H1 (cell line): ENCODE measurements around the gene FAM83F. TPM values are rescaled to one million over a fixed set of nuclear protein-coding genes. Genes with fewer than 3 reads are reported as not detected.
"Not testable (repeated sequence)": the region's sequence is repeated elsewhere in the genome, so short reads cannot be mapped to it uniquely, and the experiment has no call there.

Experiments used
- CTCF ChIA-PET: fragments of 300-600 bp; sonication (Branson Sonifier 250); formaldehyde crosslinking; loops from one replicate; lab custom pipeline; 2021; ENCODE audit not compliant: partially characterized antibody; lab: Charles Lee
- POLR2A ChIA-PET: fragments of 300-600 bp; sonication (Branson Sonifier 250); formaldehyde crosslinking; loops from one replicate; lab custom pipeline; 2021; ENCODE audit warnings: inconsistent platforms; ENCODE audit not compliant: partially characterized antibody; lab: Charles Lee
- DNase-seq, 2 experiments: peaks; one replicate each; pipeline versions ENCODE4 v3.0.0 to v3.0.0-alpha.2; 2010 to 2022; ENCODE audit warnings: low spot score in 2 of 2, low read depth in 1 of 2, mixed read lengths in 1 of 2
- FAIRE-seq: peaks from 2 replicates; lab custom pipeline; 2011; peaks lifted over from hg19 to GRCh38; lab: Jason Lieb, UNC
- H2AFZ ChIP-seq: 2 replicates; pipeline ENCODE4 v1.8.1; 2012; ENCODE audit warnings: low read length, inconsistent platforms
- H2AK5ac ChIP-seq: 2 replicates; pipeline ENCODE4 v1.6.1; 2013; ENCODE audit warnings: low read depth, low read length
- H2BK120ac ChIP-seq: replicated peaks from 2 replicates; pipeline ENCODE3; 2013; ENCODE audit warnings: low read depth, low read length, inconsistent platforms
- H2BK12ac ChIP-seq: 2 replicates; pipeline ENCODE4 v1.6.1; 2013; ENCODE audit warnings: low read depth, low read length
- H2BK15ac ChIP-seq: 2 replicates; pipeline ENCODE4 v1.6.1; 2013; ENCODE audit warnings: low read length
- H2BK20ac ChIP-seq: 2 replicates; pipeline ENCODE4 v1.6.1; 2013; ENCODE audit warnings: low read length
- H2BK5ac ChIP-seq: 2 replicates; pipeline ENCODE4 v1.6.1; 2013; ENCODE audit warnings: low read depth, low read length
- H3K14ac ChIP-seq: 2 replicates; pipeline ENCODE4 v1.6.1; 2013; ENCODE audit warnings: inconsistent platforms; ENCODE audit not compliant: insufficient read length
- H3K18ac ChIP-seq: 2 replicates; pipeline ENCODE4 v1.6.1; 2013; ENCODE audit warnings: low read length; ENCODE audit errors: extremely low read depth
- H3K23ac ChIP-seq: 2 replicates; pipeline ENCODE4 v1.6.1; 2013; ENCODE audit warnings: inconsistent platforms; ENCODE audit not compliant: insufficient read length
- H3K23me2 ChIP-seq: 2 replicates; pipeline ENCODE4 v1.6.1; 2013; ENCODE audit warnings: low read depth, low read length
- H3K27ac ChIP-seq: 2 replicates; pipeline ENCODE4 v1.6.1; 2011; ENCODE audit warnings: low read depth, low read length, inconsistent platforms
- H3K27me3 ChIP-seq, 4 experiments: replicated peaks in 1 of 4; 1 replicate in 1 of 4; 2 replicates in 3 of 4; pipeline versions ENCODE4 v1.6.1 to v1.8.1; 2011 to 2013; ENCODE audit warnings: low read length in 3 of 4, mild to moderate bottlenecking in 3 of 4, inconsistent platforms in 2 of 4, mixed read lengths in 2 of 4, moderate library complexity in 1 of 4; ENCODE audit not compliant: control insufficient read depth in 3 of 4, insufficient read depth in 3 of 4; ENCODE audit errors: extremely low read depth in 1 of 4
- H3K36me3 ChIP-seq, 4 experiments: 2 replicates each; pipeline versions ENCODE4 v1.6.1 to v1.8.1; 2011 to 2013; ENCODE audit warnings: mild to moderate bottlenecking in 4 of 4, low read length in 3 of 4, moderate library complexity in 2 of 4, control low read depth in 1 of 4, inconsistent platforms in 1 of 4; ENCODE audit not compliant: insufficient read depth in 4 of 4, control insufficient read depth in 2 of 4
- H3K4ac ChIP-seq: replicated peaks from 2 replicates; pipeline ENCODE3; 2013; ENCODE audit warnings: low read length, low read depth, mixed read lengths, inconsistent platforms; ENCODE audit not compliant: insufficient read length
- H3K4me1 ChIP-seq, 4 experiments: replicated peaks in 1 of 4; 1 replicate in 1 of 4; 2 replicates in 3 of 4; pipeline versions ENCODE4 v1.6.1 to v1.8.1; 2011 to 2013; ENCODE audit warnings: low read length in 3 of 4, inconsistent platforms in 2 of 4, mixed read lengths in 1 of 4; ENCODE audit not compliant: insufficient read depth in 4 of 4, control insufficient read depth in 3 of 4
- H3K4me2 ChIP-seq, 2 experiments: 2 replicates each; pipeline versions ENCODE4 v1.6.1 to v1.8.1; 2011 to 2013; ENCODE audit warnings: low read depth in 2 of 2, low read length in 2 of 2, control low read depth in 1 of 2, inconsistent platforms in 1 of 2, mild to moderate bottlenecking in 1 of 2; ENCODE audit not compliant: insufficient read depth in 1 of 2
- H3K4me3 ChIP-seq, 4 experiments: fragments of 200-600, 300-600 bp in 1 of 4; sonication (generic), shearing (Covaris generic), sonication (Bioruptor Twin) in 1 of 4; 2 replicates each; pipeline versions ENCODE4 v1.5.1 to v1.8.1; 2011 to 2016; ENCODE audit warnings: low read length in 4 of 4, low read depth in 3 of 4, control low read depth in 2 of 4, inconsistent platforms in 2 of 4, mild to moderate bottlenecking in 2 of 4, mixed read lengths in 1 of 4, moderate library complexity in 1 of 4; ENCODE audit not compliant: insufficient read depth in 2 of 4; ENCODE audit errors: extremely low read depth in 1 of 4
- H3K56ac ChIP-seq: replicated peaks from 2 replicates; pipeline ENCODE3; 2013; ENCODE audit warnings: low read depth, mild to moderate bottlenecking, mixed read lengths, low read length, inconsistent platforms; ENCODE audit not compliant: insufficient read length
- H3K79me1 ChIP-seq: 2 replicates; pipeline ENCODE4 v1.6.1; 2013; ENCODE audit warnings: low read depth, low read length, control low read depth
- H3K79me2 ChIP-seq, 2 experiments: 2 replicates each; pipeline versions ENCODE4 v1.6.1 to v1.8.1; 2012 to 2013; ENCODE audit warnings: low read length in 2 of 2, mild to moderate bottlenecking in 2 of 2, inconsistent platforms in 1 of 2; ENCODE audit not compliant: insufficient read depth in 2 of 2, control insufficient read depth in 1 of 2
- H3K9ac ChIP-seq, 4 experiments: replicated peaks in 1 of 4; 1 replicate in 1 of 4; 2 replicates in 3 of 4; pipeline versions ENCODE4 v1.6.1 to v1.8.1; 2011 to 2013; ENCODE audit warnings: low read depth in 3 of 4, low read length in 3 of 4, control low read depth in 2 of 4, mild to moderate bottlenecking in 2 of 4, moderate library complexity in 2 of 4, inconsistent platforms in 1 of 4; ENCODE audit errors: extremely low read depth in 1 of 4
- H3K9me3 ChIP-seq, 2 experiments: 2 replicates each; pipeline versions ENCODE4 v1.6.1 to v1.8.1; 2012 to 2013; ENCODE audit warnings: mild to moderate bottlenecking in 2 of 2, moderate library complexity in 2 of 2, control low read depth in 1 of 2, inconsistent platforms in 1 of 2, low read depth in 1 of 2, low read length in 1 of 2, mixed read lengths in 1 of 2; ENCODE audit not compliant: insufficient read depth in 2 of 2
- H4K20me1 ChIP-seq, 2 experiments: replicated peaks in 1 of 2; 2 replicates each; pipeline versions ENCODE3 to v1.8.1; 2011 to 2013; ENCODE audit warnings: inconsistent platforms in 2 of 2, low read length in 2 of 2, mild to moderate bottlenecking in 1 of 2; ENCODE audit not compliant: insufficient read depth in 2 of 2, control insufficient read depth in 1 of 2
- H4K5ac ChIP-seq: 2 replicates; pipeline ENCODE4 v1.6.1; 2013; ENCODE audit warnings: low read length, low read depth, mixed read lengths, inconsistent platforms; ENCODE audit not compliant: insufficient read length
- H4K8ac ChIP-seq: 2 replicates; pipeline ENCODE4 v1.8.0; 2013; ENCODE audit warnings: mild to moderate bottlenecking, moderate library complexity, low read length, inconsistent platforms; ENCODE audit not compliant: insufficient read depth; ENCODE audit errors: extremely low read depth
- H4K91ac ChIP-seq: replicated peaks from 2 replicates; pipeline ENCODE3; 2013; ENCODE audit warnings: low read length, mixed read lengths, inconsistent platforms; ENCODE audit not compliant: insufficient read length
- WGBS, 2 experiments: shearing (Covaris generic) in 1 of 2; methylation state at CpG; one replicate each; pipeline versions ENCODE4 v1.1.6 to v1.1.7; 2013 to 2015; ENCODE audit warnings: low lambda C conversion rate in 2 of 2, mixed read lengths in 2 of 2, inconsistent platforms in 1 of 2, low coverage in 1 of 2, missing lambda C conversion rate in 1 of 2; ENCODE audit not compliant: insufficient replicate concordance in 2 of 2, insufficient coverage in 1 of 2, insufficient read length in 1 of 2; ENCODE audit errors: extremely low coverage in 1 of 2, missing lambda C conversion rate in 1 of 2; 5-methylcytosine and 5-hydroxymethylcytosine counted together
- polyA plus RNA-seq, 7 experiments: library from polyadenylated mRNA; depleted of rRNA in 3 of 7; stranded (reverse) in 5 of 7; unstranded in 2 of 7; fragments of >200 nt in 5 of 7; fragments of 200-250 nt in 2 of 7; gene quantifications; 1 replicate in 5 of 7; 2 replicates in 1 of 7; 4 replicates in 1 of 7; pipeline versions ENCODE4 v1.2.1 to v1.2.3, GENCODE V29; 2011 to 2013; ENCODE audit warnings: missing spikeins in 2 of 7, mixed read lengths in 2 of 7
- total RNA-seq: library from RNA; stranded (reverse); fragmentation: NEBNext Ultra II Directional; extraction: Animal tissue kit (Norgen Biotek cat#: 25700); gene quantifications from 2 replicates; pipeline ENCODE4 v1.2.1, GENCODE V29; 2021
- TF ChIP-seq, protein P1 (sequence below): IDR thresholded peaks from 2 replicates; pipeline ENCODE4 v1.6.1; 2011; ENCODE audit warnings: low read length, improper control_type of control experiment

The FAM83F gene
- total and polyA plus RNA-seq, 2 of the 8 experiments (the other 6 are each of a cell fraction or from before 2014, with no cell fraction given), result 8.6 to 18.9 TPM

DNA sequence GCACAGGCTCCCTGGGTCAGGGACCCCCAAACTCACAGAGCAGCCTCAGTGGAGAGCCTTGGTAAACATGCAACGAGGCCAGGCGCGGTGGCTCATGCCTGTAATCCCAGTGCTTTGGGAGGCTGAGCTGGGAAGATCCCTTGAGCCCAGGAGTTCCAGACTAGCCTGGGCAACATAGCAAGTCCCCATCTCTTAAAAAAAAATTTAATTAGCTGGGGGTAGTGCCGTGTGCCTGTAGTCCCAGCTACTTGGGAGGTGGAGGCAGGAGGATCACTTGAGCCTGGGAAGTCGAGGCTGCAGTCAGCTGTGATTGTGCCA lies 30.3 kb downstream of the FAM83F start:
- not testable (repeated sequence) for H2BK20ac ChIP-seq, H3K79me1 ChIP-seq, H2BK5ac ChIP-seq, H2BK120ac ChIP-seq, H2BK15ac ChIP-seq, FAIRE-seq, H3K23me2 ChIP-seq
- WGBS, 2 experiments, result 62% methylated on average over 4 of the region's 5 CpGs; no CpG with 5 or more reads in 1 of the 2 experiments
- TF ChIP-seq, protein P1, sequence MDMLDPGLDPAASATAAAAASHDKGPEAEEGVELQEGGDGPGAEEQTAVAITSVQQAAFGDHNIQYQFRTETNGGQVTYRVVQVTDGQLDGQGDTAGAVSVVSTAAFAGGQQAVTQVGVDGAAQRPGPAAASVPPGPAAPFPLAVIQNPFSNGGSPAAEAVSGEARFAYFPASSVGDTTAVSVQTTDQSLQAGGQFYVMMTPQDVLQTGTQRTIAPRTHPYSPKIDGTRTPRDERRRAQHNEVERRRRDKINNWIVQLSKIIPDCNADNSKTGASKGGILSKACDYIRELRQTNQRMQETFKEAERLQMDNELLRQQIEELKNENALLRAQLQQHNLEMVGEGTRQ, result 0 out of 2 replicates have a peak, but pooled peaks have one; percentile 30
- TF ChIP-seq, all 59 proteins: peak for 1; not testable (repeated sequence) for 58
- not testable (repeated sequence) for H3K9ac ChIP-seq, H3K4me2 ChIP-seq, H3K23ac ChIP-seq, H3K27ac ChIP-seq, H4K5ac ChIP-seq, H3K4me1 ChIP-seq, H4K8ac ChIP-seq, H2AFZ ChIP-seq, H3K79me2 ChIP-seq, H3K56ac ChIP-seq, H3K4ac ChIP-seq, H2AK5ac ChIP-seq, H3K18ac ChIP-seq, H2BK12ac ChIP-seq, H4K91ac ChIP-seq, H3K27me3 ChIP-seq, H3K14ac ChIP-seq, DNase-seq, H3K4me3 ChIP-seq, H4K20me1 ChIP-seq, H3K9me3 ChIP-seq
- ChIA-PET POLR2A (interaction anchor here (1.1 to 2.7 kb wide), 5 partner anchors 15 to 92 kb away, joined by 3 to 13 read pairs (median 3); no protein-coding TSS in a partner anchor), CTCF (interaction anchor here (0.6 to 13.2 kb wide), 58 partner anchors 9 to 529 kb away, joined by 3 to 159 read pairs (median 5); partner anchors contain the start of gene FAM83F)
- H3K36me3 ChIP-seq, result peaks cover 0 to 16% (median 2%) of the 10 kb centered on the region in 4 experiments; a peak in 4 of 8 replicates
